Activated CD8-positive, alpha-beta memory T cell treated with anti-CD3 and anti-CD28 coated beads, Interleukin-2, amount 50 U/mL, for 24 hours (primary cell): Measurements from ENCODE around the gene SH2D7.
A peak's percentile ranks its signal among the peaks of the same experiment; 100 is the strongest.
"Not testable (repeated sequence)": the region's sequence is repeated elsewhere in the genome, so short reads cannot be mapped to it uniquely, and the experiment has no call there.

Source experiments
- DNase-seq: peaks from one replicate; pipeline ENCODE4 v3.0.0-alpha.2; 2020; ENCODE audit errors: extremely low read depth

Gene SH2D7

GRCh38 chr15:78139578-78139977 is 47.2 kb downstream of the SH2D7 start:
- no peak for DNase-seq

DNA sequence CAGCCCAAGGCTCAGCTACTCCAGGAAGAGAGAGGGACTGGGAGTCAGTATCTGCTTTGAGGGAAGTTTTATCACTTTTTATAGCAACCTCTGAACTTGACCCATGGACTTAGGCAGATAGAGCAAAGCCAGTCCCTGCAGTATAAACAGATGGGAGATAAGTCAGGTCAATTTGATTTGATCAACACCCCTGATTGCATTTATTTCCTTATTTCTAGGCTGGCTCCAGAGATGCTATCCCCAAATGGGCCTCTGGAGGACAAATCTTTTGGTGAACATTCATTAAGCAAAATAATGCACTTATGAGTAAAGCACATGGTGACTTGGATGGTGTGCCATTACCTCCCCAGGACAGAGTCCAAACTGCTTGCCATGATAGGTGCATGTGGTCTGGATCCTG is 47.9 kb downstream of the SH2D7 start:
- no peak for DNase-seq

DNA sequence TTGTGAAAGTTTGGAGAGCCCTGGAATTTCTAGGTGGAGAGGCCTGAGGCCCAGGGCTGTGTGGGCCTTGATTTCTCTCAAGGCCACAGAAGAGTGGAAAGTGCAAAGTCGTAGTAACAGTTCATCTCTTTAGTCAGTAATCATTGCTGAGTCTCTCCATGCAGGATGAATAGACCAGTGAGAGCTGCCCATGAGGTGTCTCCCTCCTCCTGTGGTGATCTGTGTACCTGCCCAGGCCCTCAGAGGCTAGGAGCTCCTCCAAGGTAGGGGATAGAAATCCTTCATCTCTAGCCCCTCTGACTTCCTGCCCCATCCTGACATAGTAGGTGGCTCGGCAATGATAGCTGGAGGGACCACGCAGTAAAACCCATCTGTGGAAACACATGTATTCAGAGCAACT is 50.0 kb downstream of the SH2D7 start:
- DNase-seq = no peak

GRCh38 chr15:78146425-78147154 is 54.2 kb downstream of the SH2D7 start:
- DNase-seq = no peak

GRCh38 chr15:78147566-78147965 is 55.2 kb downstream of the SH2D7 start:
- DNase-seq = no peak

DNA sequence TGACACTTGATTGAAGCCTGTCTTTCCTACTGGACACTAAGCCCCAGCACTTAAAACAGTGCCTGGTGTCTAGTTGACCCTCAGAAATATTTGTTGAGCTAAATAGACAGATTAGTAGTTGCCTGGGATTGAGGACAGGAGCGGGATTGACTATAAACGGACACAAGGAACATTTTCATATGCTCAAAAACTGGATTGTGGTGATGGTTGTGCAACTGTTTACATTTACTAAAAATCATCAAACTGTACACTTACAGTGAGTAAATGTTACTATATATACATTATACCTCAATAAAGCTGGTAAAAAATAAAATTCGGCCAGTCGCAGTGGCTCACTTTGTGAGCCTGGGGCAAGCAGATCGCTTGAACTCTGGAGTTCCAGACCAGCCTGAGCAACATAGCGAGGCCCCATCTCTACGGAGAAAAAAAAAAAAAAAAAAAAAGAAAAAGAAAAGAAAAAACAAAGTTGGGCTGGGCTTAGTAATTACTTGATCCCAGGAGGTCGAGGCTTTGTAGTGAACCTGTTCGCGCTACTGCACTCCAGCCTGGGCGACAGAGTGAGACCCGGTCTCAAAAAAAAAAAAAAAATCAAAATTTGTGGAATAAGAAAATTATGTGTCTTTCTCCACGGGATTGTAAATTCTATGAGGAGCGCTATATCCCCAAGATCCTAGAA is 56.2 kb downstream of the SH2D7 start:
- DNase-seq = no peak

GRCh38 chr15:78149068-78149804 is 56.9 kb downstream of the SH2D7 start, which contains the start of gene IDH3A:
IDH3A (plus strand) TSS chr15:78149362; CDS start chr15:78149404, 42 bp downstream.
- DNase-seq = peak; percentile 99

DNA sequence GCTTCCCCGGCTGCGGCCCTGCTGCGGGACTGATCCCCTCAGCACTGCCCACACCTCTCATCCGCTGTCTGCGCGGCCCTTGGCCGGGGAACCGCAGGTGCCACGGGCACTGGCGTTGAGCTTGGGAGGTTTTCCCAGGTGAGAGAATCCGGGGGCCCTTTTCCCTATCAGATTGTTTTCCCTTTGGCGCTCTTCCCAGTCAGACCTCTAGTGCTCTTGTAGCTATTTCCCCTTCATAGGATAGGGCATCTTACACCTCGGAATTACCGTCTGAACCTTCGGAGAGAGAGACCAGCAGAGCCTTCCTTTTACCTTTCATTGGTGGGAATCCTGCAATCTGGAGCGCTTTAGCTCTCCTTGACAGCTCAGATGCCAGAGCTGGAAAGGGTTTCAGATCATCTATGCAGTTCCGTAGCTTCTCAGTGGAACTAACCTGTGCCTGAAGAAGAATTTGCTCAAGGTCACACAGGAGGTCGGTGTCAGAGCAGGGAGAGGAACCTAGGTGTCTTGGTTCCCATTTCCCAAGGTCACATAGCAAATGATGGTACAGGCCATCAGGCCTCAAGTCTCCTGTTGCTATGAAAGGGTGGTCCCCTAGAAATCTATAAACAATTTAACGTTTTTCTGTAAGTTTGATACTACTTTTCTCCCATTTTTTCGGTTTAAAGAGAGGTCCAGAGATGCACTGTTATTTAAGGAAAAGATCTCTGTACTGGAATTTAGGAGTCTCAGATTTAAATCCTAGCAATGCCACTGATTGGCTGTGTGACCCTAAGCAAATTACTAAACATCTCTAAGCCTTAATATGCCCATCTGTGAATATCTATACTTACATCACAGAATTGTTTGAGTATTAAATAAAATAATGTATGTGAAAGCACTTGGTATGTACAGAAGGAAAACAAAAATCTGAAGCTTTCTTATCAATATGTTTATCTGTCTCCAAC is 57.7 kb downstream of the SH2D7 start:
- no peak for DNase-seq

DNA sequence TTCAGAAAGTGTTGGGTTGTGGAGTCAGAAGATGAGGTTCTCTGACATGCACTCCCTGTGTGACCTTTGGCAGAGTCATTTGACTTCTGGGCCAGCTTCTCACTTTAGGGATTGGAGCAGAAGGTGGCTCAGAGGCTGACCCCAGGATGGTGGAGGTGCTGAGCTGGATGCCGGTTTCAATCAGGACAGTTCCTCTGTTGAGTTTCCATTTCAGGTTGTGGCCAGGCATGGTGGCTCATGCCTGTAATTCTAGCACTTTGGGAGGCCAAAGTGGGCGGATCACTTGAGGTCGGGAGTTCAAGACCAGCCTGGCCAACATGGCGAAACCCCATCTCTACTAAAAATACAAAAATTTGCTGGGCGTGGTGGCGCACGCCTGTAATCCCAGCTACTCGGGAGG is 58.7 kb downstream of the SH2D7 start:
- not testable (repeated sequence) for DNase-seq
